IMR-90 (cell line): ENCODE results near the gene KCNS1. TPM values are rescaled to one million over a fixed set of nuclear protein-coding genes. Genes with fewer than 3 reads are reported as not detected.

Experiments
- ATAC-seq: fragments of 200-7000 bp; cut with Tn5 transposase; 2 replicates; pipeline ENCODE4 v1.9.1; 2020; ENCODE audit warnings: low read depth, mild to moderate bottlenecking, moderate library complexity
- BruUV-seq: library from RNA; stranded (reverse); fragments of 400-500 nt; replicated peaks from 2 replicates; lab custom pipeline; 2021; lab: Mats Ljungman, UMichigan
- CTCF ChIA-PET: fragments of 300-600 bp; formaldehyde crosslinking; extraction: SDS; loops from one replicate; lab custom pipeline; 2021; ENCODE audit warnings: antibody characterized with exemption; lab: Yijun Ruan, JAX
- POLR2A ChIA-PET: fragments of 300-600 bp; sonication (Branson Sonifier 250); formaldehyde crosslinking; loops from one replicate; lab custom pipeline; 2022; ENCODE audit warnings: antibody characterized with exemption; ENCODE audit not compliant: unreplicated experiment; lab: Charles Lee
- DNase-seq: peaks from one replicate; pipeline ENCODE4 v3.0.0; 2013
- H2AFZ ChIP-seq: replicated peaks from 2 replicates; pipeline ENCODE3; 2013; ENCODE audit warnings: low read length, mild to moderate bottlenecking; ENCODE audit not compliant: poor library complexity
- H2AK5ac ChIP-seq: 2 replicates; pipeline ENCODE4 v1.6.1; 2013; ENCODE audit warnings: low read depth, low read length, inconsistent platforms
- H2AK9ac ChIP-seq: replicated peaks from 2 replicates; pipeline ENCODE3; 2013; ENCODE audit warnings: mild to moderate bottlenecking, low read depth, low read length, moderate library complexity; ENCODE audit not compliant: poor library complexity
- H2BK120ac ChIP-seq: 2 replicates; pipeline ENCODE4 v1.6.1; 2013; ENCODE audit warnings: low read depth, low read length, inconsistent platforms
- H2BK15ac ChIP-seq: 3 replicates; pipeline ENCODE4 v1.6.1; 2013; ENCODE audit warnings: low read depth, low read length, inconsistent platforms
- H2BK20ac ChIP-seq: 2 replicates; pipeline ENCODE4 v1.6.1; 2013; ENCODE audit warnings: low read depth, mild to moderate bottlenecking, inconsistent platforms, low read length, moderate library complexity
- H2BK5ac ChIP-seq: 2 replicates; pipeline ENCODE4 v1.6.1; 2013; ENCODE audit warnings: mild to moderate bottlenecking, low read depth, low read length, inconsistent platforms; ENCODE audit not compliant: poor library complexity, severe bottlenecking
- H3K14ac ChIP-seq: replicated peaks from 2 replicates; pipeline ENCODE4 v1.6.1; 2013; ENCODE audit warnings: low read depth, low read length, inconsistent platforms
- H3K18ac ChIP-seq: 2 replicates; pipeline ENCODE4 v1.6.1; 2013; ENCODE audit warnings: low read depth, low read length, control low read depth
- H3K23ac ChIP-seq: 2 replicates; pipeline ENCODE4 v1.6.1; 2013; ENCODE audit warnings: low read depth, low read length, inconsistent platforms
- H3K27ac ChIP-seq: 2 replicates; pipeline ENCODE4 v1.5.1; 2013; ENCODE audit warnings: mild to moderate bottlenecking, control low read depth, low read length; ENCODE audit not compliant: insufficient read depth
- H3K27me3 ChIP-seq: 2 replicates; pipeline ENCODE4 v1.6.1; 2013; ENCODE audit warnings: low read length; ENCODE audit not compliant: control insufficient read depth, insufficient read depth
- H3K36me3 ChIP-seq: 2 replicates; pipeline ENCODE4 v1.6.1; 2013; ENCODE audit warnings: low read length, mixed read lengths; ENCODE audit not compliant: control insufficient read depth, insufficient read depth
- H3K4ac ChIP-seq: 2 replicates; pipeline ENCODE4 v1.6.1; 2013; ENCODE audit warnings: low read depth, low read length, inconsistent platforms
- H3K4me1 ChIP-seq: 2 replicates; pipeline ENCODE4 v1.6.1; 2013; ENCODE audit warnings: low read length, mixed read lengths; ENCODE audit not compliant: control insufficient read depth, insufficient read depth
- H3K4me2 ChIP-seq: 2 replicates; pipeline ENCODE4 v1.6.1; 2013; ENCODE audit warnings: low read depth, mild to moderate bottlenecking, control low read depth, low read length, moderate library complexity
- H3K4me3 ChIP-seq: 2 replicates; pipeline ENCODE4 v1.5.1; 2013; ENCODE audit warnings: low read depth, mild to moderate bottlenecking, control low read depth, low read length, moderate library complexity; ENCODE audit not compliant: insufficient read depth
- H3K56ac ChIP-seq: 2 replicates; pipeline ENCODE4 v1.6.1; 2013; ENCODE audit warnings: low read length, inconsistent platforms; ENCODE audit not compliant: insufficient read depth; ENCODE audit errors: extremely low read depth
- H3K79me1 ChIP-seq, 2 experiments: 2 replicates each; pipeline ENCODE4 v1.6.1; 2013; ENCODE audit warnings: low read length in 2 of 2, inconsistent platforms in 1 of 2, low read depth in 1 of 2
- H3K9ac ChIP-seq: 2 replicates; pipeline ENCODE4 v1.6.1; 2013; ENCODE audit warnings: low read depth, low read length, control low read depth
- H3K9me1 ChIP-seq: 2 replicates; pipeline ENCODE4 v1.6.1; 2013; ENCODE audit warnings: low read length, inconsistent platforms; ENCODE audit not compliant: insufficient read depth
- H3K9me3 ChIP-seq: 2 replicates; pipeline ENCODE4 v1.6.1; 2013; ENCODE audit warnings: low read length; ENCODE audit not compliant: control insufficient read depth, insufficient read depth
- H4K20me1 ChIP-seq: 2 replicates; pipeline ENCODE4 v1.6.1; 2013; ENCODE audit warnings: low read length, inconsistent platforms; ENCODE audit not compliant: insufficient read depth
- H4K5ac ChIP-seq: 2 replicates; pipeline ENCODE4 v1.6.1; 2013; ENCODE audit warnings: mild to moderate bottlenecking, low read depth, low read length, control low read depth
- H4K8ac ChIP-seq, 2 experiments: 2 replicates each; pipeline ENCODE4 v1.6.1; 2013; ENCODE audit warnings: low read depth in 2 of 2, low read length in 2 of 2, control low read depth in 1 of 2, inconsistent platforms in 1 of 2
- H4K91ac ChIP-seq: 2 replicates; pipeline ENCODE4 v1.6.1; 2013; ENCODE audit warnings: low read depth, low read length, inconsistent platforms; ENCODE audit not compliant: insufficient read depth
- MAZ ChIP-seq: IDR thresholded peaks from 2 replicates; pipeline ENCODE4 v1.6.1; 2012; ENCODE audit warnings: low read depth, mild to moderate bottlenecking, low read length, improper control_type of control experiment, moderate library complexity, borderline replicate concordance
- MXI1 ChIP-seq: IDR thresholded peaks from 2 replicates; pipeline ENCODE4 v1.6.1; 2012; ENCODE audit warnings: low read depth, mild to moderate bottlenecking, low read length, moderate library complexity, borderline replicate concordance
- WGBS, 2 experiments: methylation state at CpG; one replicate each; pipeline versions ENCODE4 v1.1.5 to v1.1.7; 2013; ENCODE audit warnings: missing lambda C conversion rate in 2 of 2; ENCODE audit not compliant: insufficient read length in 1 of 2; ENCODE audit errors: extremely low coverage in 2 of 2; 5-methylcytosine and 5-hydroxymethylcytosine counted together
- dilution Hi-C: fragments of 300-500 bp; cut with HindIII; formaldehyde crosslinking; loops from one replicate; pipeline ENCODE4 v1.14.3; 2018; ENCODE audit warnings: low sequenced_read_pairs; ENCODE audit not compliant: unreplicated experiment
- in situ Hi-C: fragments of 300-500 bp; cut with MboI; formaldehyde crosslinking; loops from 3 replicates; pipeline ENCODE4 v1.14.3; 2019; ENCODE audit warnings: low sequenced_read_pairs, inconsistent platforms, mixed read lengths
- intact Hi-C: fragments of 100-400 bp; cut with micrococcal nuclease; formaldehyde crosslinking; loops from 2 replicates; pipeline ENCODE4 v1.10.0; 2022
- polyA plus RNA-seq, 3 experiments: library from polyadenylated mRNA; depleted of rRNA; stranded (reverse); fragments of >200 nt; gene quantifications; 2 replicates each; pipeline ENCODE4 v1.2.3, GENCODE V29; 2012; ENCODE audit warnings: low replicate concordance in 1 of 3
- total RNA-seq: library from RNA; depleted of rRNA; stranded (reverse); fragments of >200 nt; gene quantifications from 2 replicates; pipeline ENCODE4 v1.2.3, GENCODE V29; 2012

KCNS1 gene
- total and polyA plus RNA-seq, 2 of the 4 experiments (the other 2 are of a cell fraction), result 0.54 to 0.62 TPM

GRCh38 chr20:45109634-45110033 is 8.7 kb upstream of the KCNS1 start:
- no peak overlapping the region for H2BK120ac ChIP-seq
- H3K56ac ChIP-seq, result no peak overlapping the region
- no peak overlapping the region for H4K91ac ChIP-seq
- no peak overlapping the region for H3K4ac ChIP-seq
- no peak for ATAC-seq
- no peaks in the 10 kb centered on the region for H3K36me3 ChIP-seq
- no peaks in the 10 kb centered on the region for H3K4me1 ChIP-seq
- no peak overlapping the region for H4K8ac ChIP-seq
- no peaks in the 10 kb centered on the region for H3K9me1 ChIP-seq
- H2AK9ac ChIP-seq, result no peak overlapping the region
- no peak overlapping the region for H2BK20ac ChIP-seq
- H4K5ac ChIP-seq, result no peak overlapping the region
- H4K20me1 ChIP-seq, result no peaks in the 10 kb centered on the region
- H3K27me3 ChIP-seq, result peaks cover 34% of the 10 kb centered on the region
- no peak for TF ChIP-seq MXI1
- no peak for TF ChIP-seq MAZ
- no peak overlapping the region for H2BK5ac ChIP-seq
- ChIA-PET CTCF (interaction anchor here (0.5 to 0.8 kb wide), 2 partner anchors 66 to 587 kb away, joined by 4 to 6 read pairs; no protein-coding TSS in a partner anchor), POLR2A (no interaction called here)
- H3K9ac ChIP-seq, result no peak overlapping the region
- dilution Hi-C loops (no loop called here), in situ Hi-C loops (loop anchor here (25.0 kb wide), 1 partner anchor 178 kb away; no protein-coding TSS in a partner anchor), intact Hi-C loops (no loop called here)
- H2BK15ac ChIP-seq, result no peak overlapping the region
- no peak overlapping the region for H3K4me2 ChIP-seq
- no peaks in the 10 kb centered on the region for H3K79me1 ChIP-seq
- BruUV-seq, result no TSS peak
- H3K9me3 ChIP-seq, result no peaks in the 10 kb centered on the region
- no peak overlapping the region for H3K18ac ChIP-seq
- H3K27ac ChIP-seq, result no peak overlapping the region
- WGBS, 2 experiments, result no CpG with 5 or more reads among the region's 8 CpGs
- H3K4me3 ChIP-seq, result no peak overlapping the region
- DNase-seq, result no peak
- no peak overlapping the region for H3K14ac ChIP-seq
- no peak overlapping the region for H3K23ac ChIP-seq
- H2AFZ ChIP-seq, result no peak overlapping the region
- H2AK5ac ChIP-seq, result no peak overlapping the region
